Mammary epithelial cell (primary cell): ENCODE results near the gene TRAPPC10.

Source experiments
- EZH2 ChIP-seq: IDR thresholded peaks from 2 replicates; pipeline ENCODE4 v1.6.1; 2012; ENCODE audit warnings: low read length, inconsistent platforms, borderline replicate concordance
- TF ChIP-seq, protein P1 (sequence below), 2 donors: IDR thresholded peaks in 1 of 2; conservative IDR thresholded peaks in 1 of 2; 2 replicates each; pipeline ENCODE4 v1.5.1; 2011 to 2012; ENCODE audit warnings: inconsistent platforms in 2 of 2, low read length in 2 of 2, mild to moderate bottlenecking in 2 of 2, control low read depth in 1 of 2, low read depth in 1 of 2; ENCODE audit not compliant: insufficient read depth in 1 of 2; ENCODE audit errors: extremely low read depth in 1 of 2

GRCh38 chr21:44070391-44070790 is 58.3 kb downstream of the TRAPPC10 start:
- TF ChIP-seq, protein P1, sequence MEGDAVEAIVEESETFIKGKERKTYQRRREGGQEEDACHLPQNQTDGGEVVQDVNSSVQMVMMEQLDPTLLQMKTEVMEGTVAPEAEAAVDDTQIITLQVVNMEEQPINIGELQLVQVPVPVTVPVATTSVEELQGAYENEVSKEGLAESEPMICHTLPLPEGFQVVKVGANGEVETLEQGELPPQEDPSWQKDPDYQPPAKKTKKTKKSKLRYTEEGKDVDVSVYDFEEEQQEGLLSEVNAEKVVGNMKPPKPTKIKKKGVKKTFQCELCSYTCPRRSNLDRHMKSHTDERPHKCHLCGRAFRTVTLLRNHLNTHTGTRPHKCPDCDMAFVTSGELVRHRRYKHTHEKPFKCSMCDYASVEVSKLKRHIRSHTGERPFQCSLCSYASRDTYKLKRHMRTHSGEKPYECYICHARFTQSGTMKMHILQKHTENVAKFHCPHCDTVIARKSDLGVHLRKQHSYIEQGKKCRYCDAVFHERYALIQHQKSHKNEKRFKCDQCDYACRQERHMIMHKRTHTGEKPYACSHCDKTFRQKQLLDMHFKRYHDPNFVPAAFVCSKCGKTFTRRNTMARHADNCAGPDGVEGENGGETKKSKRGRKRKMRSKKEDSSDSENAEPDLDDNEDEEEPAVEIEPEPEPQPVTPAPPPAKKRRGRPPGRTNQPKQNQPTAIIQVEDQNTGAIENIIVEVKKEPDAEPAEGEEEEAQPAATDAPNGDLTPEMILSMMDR (conservative IDR thresholded peaks at IDR 0.05 in 1 of 2, IDR thresholded peaks at IDR 0.05 in 1 of 2; ENCODE audit: extremely low read depth in 1 of 2, insufficient read depth in 1 of 2, low read depth in 1 of 2, low read length in 2 of 2): no peak
- TF ChIP-seq EZH2: no peak
